Activated T-cell treated with anti-CD3 and anti-CD28 coated beads for 24 hours (primary cell): Measurements from ENCODE around the gene SMAD2.
"Not testable (repeated sequence)": the region's sequence is repeated elsewhere in the genome, so short reads cannot be mapped to it uniquely, and the experiment has no call there.

ENCODE experiments used
- DNase-seq: peaks from one replicate; pipeline ENCODE4 v3.0.0-alpha.2; 2020; ENCODE audit warnings: low read depth

The SMAD2 gene

DNA sequence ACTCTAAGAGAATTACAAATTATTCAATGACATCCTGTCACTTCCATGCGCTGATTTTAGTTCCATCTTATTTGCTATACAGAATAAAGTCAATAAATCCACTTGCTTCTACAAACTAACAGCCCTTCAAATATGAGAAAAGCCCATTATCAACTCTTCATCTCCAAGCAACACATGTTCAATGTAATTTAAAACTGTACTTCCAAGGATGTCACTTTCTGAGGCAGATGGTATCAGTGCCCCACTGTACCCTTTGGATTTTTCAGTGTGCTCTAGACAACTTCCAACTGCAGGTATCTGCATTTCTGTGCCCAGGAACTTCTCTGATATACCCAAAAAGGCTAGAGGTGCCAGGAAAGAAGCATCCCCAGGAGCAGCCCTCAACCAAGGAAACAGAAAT is 87.6 kb downstream of the SMAD2 start:
- DNase-seq, result no peak

DNA sequence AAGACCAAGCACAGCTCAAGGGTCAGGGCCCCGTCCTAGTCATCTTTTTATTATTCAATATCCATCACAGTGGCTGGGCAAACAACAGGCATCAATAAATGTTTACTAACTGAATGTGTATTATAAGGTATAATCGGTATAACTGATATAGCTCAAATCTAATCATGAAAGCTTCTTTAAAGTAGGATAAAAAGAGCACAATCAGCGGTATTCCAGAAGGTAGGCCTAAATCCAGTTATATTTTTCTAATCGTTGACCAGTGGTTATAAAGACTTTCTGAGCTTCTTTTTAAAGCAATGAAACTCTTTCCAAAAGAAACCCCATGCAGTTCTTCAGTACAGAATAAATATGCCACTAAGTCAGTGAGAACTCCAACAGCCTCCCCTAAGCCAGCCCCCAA is 92.1 kb downstream of the SMAD2 start:
- DNase-seq, result no peak

DNA sequence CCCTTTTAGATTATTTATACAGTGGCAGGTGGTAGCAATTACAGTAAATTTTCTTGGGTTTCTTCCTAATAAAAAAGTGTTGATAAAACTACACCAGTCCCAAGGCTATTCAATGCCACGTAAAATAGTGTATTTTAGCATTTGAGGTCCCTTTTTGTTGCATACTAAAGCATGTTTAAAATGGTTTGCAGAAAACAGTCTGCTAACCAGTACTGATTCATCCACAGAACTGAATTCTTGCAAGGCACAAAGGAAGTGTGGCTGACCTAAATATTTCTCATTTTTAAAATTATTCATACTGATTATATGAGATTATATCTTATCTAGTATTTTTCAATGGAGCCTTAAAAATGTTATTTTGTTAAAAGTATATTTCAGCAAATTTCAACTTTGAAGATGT is 98.1 kb downstream of the SMAD2 start:
- no peak for DNase-seq

DNA sequence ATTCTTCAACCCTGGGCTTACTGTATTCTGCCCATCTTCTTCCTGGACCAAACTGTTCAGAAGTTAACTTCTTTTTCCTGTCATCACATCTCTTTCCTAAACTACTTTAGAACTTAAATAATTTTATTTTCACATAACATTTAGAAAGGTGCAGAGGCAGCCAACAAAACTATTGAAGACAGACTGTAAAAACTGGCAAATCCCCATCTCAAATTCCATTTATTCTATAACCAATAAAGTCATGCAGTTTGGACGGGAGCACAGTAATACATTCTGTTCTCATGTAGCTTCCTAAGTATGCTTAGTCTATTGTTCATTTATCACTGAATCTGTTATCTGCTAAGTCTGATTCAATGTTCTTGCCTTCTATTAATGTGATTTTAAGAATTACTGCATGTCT is 99.1 kb downstream of the SMAD2 start:
- DNase-seq, result no peak

DNA sequence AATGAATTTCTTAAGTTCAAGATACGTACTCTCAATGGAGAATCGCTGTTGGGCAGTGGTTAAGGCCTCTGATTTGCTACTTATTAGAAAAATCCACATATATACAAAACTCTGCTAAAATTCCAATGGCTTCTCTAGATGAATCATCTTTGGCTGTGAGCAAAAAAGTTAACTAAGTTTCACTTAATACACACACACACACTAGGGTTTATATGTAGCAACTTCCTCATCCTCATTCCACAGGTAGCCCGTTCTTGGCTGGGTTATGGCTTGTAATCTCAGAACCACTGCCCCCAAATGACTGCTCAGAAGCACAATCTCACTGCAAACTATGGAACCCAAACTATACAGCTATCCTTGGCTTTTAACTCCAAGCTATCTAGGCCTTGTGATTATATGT is 99.7 kb downstream of the SMAD2 start:
- no peak for DNase-seq

DNA sequence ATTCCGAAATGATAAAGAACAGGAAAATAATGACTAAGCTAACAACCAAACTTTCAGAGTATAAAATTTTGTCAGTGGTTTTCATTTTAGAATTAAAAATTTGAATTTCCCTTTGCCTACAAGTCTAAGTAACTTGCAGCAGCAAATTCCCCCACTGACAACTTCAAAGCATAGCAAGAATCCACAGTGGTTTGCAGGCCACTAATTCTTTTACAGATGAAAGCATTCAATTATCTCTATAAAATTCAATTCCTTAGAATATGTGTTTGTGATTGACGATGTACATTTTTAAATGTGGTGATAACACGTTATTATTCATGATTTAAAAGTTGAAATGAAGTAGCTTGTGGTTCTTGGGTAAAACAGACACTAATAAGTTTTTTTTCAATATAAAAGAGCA is 100.6 kb downstream of the SMAD2 start:
- DNase-seq, result no peak

DNA sequence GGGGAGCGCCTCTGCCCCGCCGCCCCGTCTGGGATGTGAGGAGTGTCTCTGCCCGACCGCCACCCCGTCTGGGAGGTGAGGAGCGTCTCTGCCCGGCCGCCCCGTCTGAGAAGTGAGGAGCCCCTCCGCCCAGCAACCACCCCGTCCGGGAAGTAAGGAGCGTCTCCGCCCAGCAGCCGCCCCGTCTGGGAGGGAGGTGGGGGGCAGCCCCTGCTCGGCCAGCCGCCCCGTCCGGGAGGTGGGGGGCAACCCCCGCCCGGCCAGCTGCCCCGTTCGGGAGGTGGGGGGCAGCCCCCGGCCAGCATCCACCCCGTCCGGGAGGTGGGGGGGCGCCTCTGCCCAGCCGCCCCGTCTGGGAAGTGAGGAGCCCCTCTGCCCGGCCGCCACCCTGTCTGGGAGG is 102.4 kb downstream of the SMAD2 start:
- DNase-seq, result not testable (repeated sequence)

DNA sequence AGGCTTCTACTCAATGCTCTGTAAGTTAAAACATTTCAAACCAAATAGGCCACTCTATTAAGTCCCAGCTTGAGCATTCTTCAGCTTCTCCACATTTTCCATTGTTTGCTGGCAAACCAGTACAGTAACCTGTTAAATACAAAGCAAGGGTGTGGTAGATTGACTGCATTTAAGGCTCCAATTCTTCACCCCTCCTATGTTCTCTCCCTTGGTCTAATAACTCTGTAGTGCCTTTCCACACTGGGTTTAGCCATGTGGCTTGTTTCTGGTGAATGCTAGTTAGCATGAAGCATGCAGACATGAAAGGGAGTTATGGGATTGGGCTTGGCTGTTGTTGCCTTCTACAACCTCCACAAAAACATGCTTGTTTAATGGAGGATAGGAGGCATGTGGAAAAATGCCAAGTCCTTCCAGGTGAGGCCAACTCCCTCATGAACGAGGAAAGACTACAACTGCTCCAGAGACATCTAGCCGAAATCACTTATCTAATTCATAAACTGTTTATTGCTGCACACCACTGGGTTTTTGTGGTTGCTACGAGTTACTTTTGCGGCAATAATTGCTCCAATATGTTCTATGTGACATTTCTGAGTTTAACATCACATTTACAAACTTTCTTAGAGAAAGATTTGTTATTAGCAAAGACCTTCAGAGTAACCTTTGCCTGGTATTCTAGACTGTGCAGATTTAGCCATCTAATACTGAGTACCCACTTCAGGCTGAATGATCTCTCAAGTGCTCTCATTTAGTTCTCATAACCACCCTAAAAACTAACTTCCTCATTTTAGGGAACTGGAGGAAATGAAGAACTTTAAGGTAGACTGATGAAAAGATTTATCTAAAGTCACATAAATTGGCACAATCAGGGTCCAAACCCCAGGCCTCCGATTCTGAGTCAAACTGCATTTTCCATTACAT is 104.0 kb downstream of the SMAD2 start:
- no peak for DNase-seq

DNA sequence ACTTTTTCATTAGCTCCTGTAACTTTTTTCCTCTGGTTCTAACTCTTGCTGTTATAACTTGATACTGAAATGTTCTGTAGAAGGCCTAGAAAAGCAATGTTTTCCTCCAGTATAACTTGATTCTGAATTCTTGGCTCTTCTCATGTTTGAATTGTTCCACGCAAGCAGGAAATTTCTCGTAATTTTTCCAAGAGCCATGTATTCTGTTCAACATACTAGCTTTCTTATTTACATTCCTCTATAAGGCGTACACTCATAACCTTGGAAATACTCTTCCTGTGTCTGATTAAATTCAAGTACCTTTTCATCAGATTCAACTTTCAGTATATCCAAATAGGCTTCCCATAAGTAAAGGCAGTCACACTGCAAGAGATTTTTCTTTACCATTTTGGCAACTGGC is 109.1 kb downstream of the SMAD2 start:
- no peak for DNase-seq

DNA sequence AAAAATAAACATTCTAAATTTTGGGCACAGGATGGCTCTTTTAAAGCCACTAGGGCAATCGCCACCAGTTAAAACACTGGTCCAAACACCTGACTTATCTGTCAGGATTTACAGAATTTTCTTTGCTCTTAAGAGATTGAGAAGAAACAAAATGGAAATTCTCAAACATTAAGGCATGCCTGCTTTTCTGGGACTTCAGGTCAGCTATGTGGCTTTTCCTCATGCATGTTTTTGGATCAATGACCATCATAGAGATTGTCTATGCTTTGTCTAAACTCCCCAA is 112.7 kb downstream of the SMAD2 start:
- no peak for DNase-seq

DNA sequence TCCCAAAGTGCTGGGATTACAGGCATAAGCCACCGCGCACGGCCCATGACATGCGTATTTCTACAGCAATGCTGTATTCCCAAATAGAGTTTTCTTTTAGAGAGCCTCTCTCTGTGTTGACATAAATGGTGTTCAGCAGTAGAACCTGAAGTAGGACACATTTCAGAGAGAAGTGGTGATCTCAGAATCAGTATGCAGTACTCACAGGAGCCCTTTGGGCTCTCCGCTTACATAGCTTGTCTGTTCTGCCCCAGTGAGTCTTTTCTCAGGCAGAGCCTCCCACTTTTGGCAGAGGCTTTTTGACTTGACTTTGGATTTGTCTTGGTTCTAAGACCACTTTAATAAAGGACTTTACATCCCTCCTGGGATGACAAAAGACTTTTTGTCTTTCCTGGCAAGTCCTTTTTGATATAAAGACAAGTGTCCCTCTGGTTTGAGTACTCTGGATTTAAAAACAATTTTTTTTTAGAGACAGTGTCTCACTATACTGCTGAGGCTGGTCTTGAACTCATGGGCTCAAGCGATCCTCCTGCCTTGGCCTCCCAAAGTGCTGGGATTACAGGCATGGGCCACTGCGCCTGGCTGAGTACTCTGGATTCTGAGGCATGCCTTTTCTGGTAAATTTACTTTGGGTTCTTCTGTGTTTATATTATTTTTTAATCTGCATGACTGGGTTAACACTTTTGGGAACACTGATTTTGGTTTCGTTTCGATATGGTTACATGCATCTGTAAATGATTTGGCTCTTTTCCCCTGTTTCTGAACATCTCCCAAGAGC is 113.3 kb downstream of the SMAD2 start:
- no peak for DNase-seq

DNA sequence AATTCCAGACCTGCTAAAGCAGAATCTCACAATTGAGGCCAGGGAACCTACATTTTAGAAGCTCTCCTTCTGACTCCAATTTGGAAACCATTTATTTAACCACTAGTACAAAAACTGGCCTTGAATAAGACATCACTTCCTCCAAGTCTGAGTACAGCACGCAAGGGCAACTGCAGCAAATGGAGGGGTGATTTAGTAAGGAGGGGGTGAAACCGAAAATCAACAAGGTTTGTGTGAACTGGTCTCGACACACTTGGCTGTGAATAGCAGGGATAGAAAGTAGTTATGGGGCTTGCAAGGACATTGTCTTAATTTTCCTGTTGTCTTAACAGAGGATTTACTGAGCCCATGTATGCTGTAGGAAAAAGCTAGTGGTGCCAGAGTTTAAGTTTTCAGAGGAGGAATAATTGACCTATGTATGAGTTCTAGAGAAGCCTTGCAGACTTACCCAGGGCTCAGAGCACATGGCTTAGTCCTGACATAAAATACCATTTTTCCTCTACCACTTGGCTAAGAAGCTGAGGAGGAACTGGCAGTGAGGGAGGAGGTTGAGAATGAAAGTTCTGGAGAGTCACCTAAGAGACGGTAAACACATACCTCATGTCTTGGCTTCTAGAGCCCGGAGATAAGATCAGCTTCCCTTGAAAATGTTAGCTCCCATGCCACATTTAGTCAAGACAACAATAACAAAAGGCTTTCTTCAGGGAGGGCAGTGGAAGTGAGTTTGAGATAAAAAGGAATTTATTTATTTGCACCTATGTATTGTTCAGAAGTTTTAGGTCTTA is 114.8 kb downstream of the SMAD2 start:
- no peak for DNase-seq

DNA sequence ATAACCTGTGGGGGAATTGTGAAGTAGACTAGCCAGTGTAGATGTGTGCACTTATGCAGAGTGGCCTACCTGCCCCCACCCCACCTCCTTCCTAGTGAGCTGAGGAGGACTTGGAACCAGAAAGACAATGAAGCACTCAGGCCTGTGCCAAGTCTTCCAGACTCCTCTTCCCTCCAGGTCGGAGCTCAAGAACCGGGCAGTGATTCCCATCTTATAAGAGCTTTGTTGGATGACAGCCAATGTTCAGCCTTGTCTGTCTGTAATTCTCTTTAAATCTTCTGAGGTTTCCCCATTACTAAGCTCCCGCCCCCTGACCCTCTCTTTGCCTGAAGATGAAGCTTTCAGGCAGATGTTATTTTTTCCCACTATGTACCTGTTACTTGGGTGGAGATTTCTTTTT is 121.0 kb downstream of the SMAD2 start:
- DNase-seq, result no peak

DNA sequence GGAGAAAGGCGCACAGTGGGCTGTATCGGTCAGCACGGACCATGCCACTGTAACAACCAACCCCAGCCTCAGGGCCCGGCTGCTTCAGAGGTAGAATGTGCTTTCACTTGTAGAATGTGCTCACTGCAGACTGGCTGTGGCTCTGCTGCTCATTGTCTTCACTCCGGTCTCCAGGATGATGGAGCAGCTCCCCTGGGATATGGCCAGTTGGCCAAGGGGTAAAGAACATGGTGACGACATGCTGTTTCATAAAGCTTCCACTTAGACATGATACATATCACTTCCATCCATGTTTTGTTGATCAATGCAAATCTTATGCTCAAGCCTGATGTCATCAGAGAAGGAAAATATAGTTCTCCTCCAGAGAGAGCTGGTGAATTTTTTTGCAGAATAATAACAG is 127.7 kb downstream of the SMAD2 start:
- no peak for DNase-seq

DNA sequence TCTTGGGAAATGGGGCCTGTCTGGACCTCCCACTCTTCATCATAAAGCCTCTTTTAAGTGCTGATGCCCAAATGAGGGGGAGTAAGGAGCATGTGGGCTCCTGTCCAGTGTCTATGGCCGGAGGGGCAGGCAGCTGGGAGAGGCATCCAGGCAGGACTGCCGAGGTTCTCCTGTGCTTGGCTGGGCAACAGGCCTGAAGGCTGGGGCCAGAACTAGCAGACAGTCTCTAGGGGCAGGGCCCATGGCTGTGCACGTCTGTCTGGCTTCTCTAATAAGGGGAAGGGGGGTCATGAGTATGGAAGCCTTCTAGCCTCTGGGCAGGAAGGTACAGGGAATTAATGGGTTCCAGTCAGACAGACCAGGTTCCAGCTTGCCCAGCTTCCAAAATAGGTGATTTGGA is 128.6 kb downstream of the SMAD2 start:
- DNase-seq, result no peak

DNA sequence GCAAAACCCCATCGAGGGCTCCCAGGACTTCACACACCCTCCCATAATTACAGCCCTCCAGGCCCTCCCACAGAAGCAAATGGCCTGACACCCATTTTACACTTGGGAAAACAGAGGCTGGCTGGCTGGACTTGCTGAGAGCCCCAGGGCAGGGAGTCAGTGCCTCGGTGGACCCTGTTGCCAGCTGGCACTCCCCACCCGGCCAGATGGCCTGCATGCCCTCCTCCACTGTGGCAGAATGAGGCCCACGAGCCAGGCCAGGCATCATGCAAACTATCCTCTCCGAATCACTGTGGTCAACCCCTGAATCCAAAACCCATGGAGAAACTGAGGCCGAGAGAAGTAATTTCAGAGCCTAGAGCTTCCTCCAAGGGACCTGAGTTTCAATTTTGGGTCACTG is 129.7 kb downstream of the SMAD2 start:
- no peak for DNase-seq

DNA sequence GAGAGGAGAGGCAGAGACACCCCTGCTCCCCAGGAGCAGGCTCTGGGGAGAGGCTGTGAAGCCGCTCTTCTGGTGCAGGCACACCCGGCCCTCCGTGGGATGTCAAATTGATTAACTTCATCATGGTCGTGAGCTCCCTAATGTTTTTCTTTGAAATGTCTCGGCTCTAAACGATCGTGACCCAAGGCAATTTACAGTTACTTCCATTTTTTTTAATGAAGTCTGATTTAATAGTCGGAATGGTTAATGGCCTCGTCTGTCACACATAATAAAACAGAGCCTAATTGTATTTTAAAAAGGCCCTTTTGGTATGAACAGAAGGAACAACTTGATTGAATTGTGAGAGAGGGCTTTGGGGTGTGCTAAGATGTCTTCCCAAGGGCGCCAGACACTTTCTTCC is 130.2 kb downstream of the SMAD2 start:
- DNase-seq, result no peak

DNA sequence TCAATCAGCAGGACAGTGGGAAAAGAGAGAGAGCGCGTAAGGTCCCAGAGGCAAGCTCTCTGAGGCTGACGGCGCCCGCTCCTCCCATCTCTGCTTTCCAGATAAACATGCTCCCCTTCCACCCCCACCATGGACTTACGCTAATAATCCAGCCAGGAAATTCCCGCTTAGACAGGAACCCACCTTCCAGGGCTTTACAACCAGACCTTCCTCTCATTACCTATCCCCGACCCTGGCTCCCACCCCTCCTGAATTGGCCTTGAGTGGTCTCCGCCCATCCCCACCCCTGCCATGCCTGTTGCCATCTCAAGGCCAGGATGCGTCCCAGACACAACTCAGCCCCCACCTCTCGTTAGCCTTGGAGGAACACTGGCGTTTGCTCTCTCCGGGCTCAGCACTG is 131.1 kb downstream of the SMAD2 start:
- DNase-seq, result no peak

DNA sequence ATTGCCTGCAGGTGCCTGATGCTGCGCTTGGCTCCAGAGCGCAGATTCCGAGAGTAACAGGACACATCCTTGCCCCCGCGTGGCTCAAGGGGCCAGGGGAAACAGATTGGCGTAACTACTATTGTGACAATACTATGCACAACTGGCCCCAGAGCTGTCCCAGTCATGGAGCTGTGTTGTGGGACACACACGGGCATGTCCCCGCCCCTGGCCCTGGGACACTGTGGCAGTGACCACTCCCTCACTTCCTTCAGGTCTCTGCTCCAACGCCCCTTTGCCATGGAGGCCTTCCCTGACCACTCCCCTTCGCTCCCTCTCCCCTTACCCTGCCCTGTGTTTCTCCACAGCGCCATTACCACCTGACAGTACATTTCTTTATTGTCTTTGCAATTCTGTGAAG is 132.1 kb downstream of the SMAD2 start:
- DNase-seq, result no peak

DNA sequence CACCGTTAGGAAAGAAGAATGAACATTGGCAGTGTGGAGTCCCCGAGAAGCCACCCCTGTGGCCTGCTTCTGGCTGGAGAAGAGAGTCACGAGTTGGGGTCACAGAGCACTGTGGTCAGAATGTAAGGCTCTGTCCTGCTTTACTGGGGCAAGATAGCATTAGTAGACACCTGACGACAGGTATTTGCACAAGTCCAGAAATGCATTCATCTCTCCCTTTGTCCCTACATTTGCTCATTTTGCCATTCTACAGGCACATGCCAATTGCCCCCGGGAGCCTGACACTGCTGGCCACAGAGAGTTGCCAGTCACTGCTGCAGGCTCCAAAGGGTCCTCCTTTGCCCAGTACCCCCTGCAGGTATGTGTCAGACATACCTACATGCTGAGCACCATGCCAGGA is 133.3 kb downstream of the SMAD2 start:
- no peak for DNase-seq

DNA sequence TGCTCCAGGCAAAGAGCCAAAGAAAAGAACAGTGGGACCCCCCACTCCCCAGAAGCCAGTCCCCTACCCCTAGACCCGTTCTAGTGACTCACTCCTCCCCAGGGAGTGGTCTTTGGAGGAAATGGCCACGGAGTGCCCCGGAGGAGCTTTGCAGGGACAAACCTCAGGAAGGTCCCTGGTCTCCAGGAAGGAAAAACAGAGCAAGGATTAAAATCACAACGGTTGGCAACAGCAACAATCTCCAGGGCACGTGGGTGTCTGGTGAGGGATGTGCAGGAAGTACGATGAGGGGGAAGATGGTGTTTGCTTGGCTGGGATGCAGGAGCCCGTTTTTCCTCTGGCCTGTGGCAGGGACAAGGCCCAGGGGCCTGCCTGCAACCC is 135.0 kb downstream of the SMAD2 start:
- DNase-seq, result no peak

DNA sequence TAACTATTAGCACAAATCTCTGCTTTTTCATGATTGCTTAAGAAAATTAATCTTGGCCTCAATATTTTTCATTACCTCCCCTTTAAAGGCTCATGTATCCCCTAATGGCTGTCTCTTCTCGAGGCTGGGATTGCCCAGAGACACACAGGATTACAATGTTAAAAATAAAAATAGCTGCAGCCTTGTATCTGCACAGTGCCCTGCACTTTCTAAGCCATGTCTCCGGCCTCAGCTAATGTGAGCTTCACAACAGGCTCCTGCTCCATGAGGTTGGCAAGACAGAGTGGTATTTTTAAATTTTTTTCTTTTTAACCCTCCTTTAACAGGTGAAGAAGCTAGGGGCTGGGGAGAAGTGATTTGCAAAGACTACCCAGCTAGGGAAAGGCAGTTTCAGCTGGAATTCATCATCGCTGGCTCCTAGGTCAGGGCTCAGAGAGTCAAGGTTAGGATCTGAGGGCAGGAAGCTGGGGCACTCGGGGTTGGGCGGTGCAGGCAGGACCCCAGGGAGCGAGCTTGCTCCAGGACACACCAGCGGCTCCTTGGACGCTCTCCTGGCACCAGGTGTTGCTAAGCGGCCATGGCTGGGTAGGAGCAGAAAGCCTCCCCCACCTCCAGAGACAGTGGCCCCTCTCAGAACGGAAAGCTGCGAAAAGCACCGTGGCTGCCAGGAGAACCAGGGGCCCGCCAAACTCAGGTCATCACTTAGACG is 135.6 kb downstream of the SMAD2 start:
- no peak for DNase-seq
